NCI-H446 (cell line): Measurements from ENCODE around the gene FMNL1.
A peak's percentile ranks its signal among the peaks of the same experiment; 100 is the strongest.
"Not testable (repeated sequence)": the region's sequence is repeated elsewhere in the genome, so short reads cannot be mapped to it uniquely, and the experiment has no call there.

Experiments used
- DNase-seq, 2 experiments: peaks; one replicate each; lab custom pipeline; 2025; lab: John Stamatoyannopoulos, UW

FMNL1 gene

DNA sequence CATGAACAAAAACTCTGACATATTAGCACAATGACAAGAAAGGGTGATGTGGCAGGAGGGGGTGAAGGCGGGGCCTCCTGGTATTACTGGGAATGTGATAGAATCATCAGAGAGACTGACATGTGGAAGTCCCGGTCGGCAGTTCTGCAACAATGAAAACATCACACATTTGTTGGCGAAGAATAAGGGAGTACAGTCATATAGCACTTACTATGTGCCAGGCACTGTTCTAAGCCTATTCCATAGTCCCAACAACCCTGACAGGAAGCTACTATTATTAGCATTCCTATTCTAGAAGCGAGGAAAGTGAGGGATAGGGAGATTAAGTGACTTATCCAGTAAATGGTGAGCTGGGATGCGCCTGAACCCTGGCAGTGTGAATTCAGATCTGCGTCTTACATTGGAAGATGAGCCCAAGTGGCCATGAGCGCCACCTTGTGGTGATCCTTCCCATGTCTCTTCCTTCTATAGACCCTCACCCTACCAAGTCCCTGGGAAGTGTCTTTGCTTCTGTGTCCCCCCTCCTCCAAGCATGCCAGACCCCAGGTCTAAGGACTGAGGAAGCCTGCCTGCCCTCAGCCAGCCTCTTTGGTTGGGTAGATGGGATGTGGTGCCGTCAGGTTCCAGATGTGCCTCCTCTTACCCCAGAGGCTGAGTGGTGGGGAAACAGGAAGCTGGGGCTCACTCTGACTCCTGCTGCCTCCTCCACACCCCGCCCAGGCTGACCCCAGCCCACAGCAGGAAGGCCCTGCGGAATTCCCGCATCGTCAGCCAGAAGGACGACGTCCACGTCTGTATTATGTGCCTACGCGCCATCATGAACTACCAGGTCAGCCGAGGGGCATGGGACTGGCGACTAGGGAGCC lies 14.0 kb downstream of the FMNL1 start:
- DNase-seq, result peak; percentile 13 to 63

DNA sequence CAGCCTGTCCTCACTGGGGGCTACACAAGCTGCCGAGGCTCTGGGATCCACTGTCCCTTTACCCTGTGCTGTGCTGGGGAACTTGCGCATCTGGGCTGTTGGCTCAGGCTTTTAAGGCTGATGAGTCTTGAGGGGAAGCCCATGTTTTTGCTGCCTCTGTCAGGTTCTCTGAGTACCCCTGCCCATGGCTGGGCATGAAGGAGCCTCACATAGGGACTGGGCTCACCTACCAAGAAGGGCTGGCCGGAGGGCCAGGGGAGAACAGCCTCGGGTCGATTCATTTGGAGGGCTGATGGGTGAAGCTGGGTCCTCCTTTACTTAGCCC lies 14.6 kb downstream of the FMNL1 start:
- DNase-seq, result no peak

GRCh38 chr17:45237686-45238085 lies 16.0 kb downstream of the FMNL1 start:
- DNase-seq, result no peak

DNA sequence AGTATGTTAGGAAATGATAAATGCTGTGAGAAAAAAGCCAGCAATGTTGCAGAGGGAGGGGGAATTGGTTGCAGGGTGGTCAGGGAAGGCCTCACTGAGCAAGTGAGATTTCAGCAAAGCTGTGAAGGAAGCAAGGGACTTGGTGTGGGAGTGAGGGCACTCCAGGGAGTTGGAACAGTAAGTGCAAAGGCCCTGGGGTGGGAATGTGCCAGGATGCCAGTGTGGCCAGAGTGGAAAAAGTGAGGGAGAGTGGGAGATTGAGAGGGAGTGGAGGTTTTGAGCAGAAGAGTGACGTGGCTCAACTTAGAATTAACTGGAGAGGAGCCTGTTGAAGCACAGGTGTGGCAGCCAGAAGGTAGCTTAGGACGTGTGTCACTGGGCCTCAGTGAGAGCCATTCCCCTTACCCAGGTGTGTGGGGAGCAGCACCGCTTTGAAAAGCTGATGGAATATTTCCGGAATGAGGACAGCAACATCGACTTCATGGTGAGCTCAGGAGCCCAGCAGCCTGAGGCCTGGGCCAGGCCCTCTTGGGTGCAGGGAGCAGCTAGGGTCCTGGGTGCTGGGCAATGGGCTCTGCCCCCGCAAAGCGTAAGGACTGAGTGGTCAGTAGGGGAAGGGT lies 16.6 kb downstream of the FMNL1 start:
- DNase-seq, result no peak

GRCh38 chr17:45240905-45241327 lies 19.2 kb downstream of the FMNL1 start:
- DNase-seq, result no peak

GRCh38 chr17:45241328-45242028 lies 19.8 kb downstream of the FMNL1 start:
- no peak for DNase-seq

- no peak for DNase-seq
Measured at GRCh38 chr17:45242029-45242414, 20.3 kb downstream of the FMNL1 start.

DNA sequence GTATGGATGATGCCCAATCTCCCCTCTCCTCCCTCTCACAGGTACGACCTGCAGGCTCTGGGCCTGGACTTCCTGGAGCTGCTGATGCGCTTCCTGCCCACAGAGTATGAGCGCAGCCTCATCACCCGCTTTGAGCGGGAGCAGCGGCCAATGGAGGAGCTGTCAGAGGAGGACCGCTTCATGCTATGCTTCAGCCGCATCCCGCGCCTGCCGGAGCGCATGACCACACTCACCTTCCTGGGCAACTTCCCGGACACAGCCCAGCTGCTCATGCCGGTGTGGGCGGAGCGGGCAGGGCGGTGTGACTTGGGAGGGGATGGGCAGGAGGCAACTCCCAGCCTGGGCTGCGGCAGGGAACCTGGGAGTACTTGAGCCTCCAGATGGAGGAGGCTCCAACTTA lies 22.1 kb downstream of the FMNL1 start:
- DNase-seq, result no peak

- DNase-seq, result no peak
Measured at GRCh38 chr17:45244725-45245656, 23.3 kb downstream of the FMNL1 start.

- no peak for DNase-seq
Measured at GRCh38 chr17:45246338-45246737, 24.7 kb downstream of the FMNL1 start.

DNA sequence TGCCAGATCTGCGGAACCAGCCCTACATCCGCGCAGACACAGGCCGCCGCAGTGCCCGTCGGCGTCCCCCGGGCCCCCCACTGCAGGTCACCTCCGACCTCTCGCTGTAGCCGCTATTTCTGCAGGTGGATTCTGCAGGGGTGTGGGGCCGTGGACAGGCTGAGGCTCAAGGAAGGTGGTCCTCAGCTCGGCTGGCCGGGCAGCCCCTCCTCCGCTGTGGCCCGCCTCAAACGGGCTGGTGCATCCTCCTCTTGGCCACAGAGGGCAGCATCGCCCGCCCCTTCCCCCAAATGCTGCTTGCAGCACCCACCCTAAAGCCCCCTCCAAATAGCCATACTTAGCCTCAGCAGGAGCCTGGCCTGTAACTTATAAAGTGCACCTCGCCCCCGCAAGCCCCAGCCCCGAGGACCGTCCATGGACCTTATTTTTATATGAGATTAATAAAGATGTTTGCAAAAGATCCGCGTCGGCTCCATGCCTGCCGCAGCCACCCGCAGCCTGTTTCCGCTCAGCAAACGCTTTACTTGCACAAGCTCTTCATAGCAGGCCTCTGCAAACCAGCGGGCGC lies 25.3 kb downstream of the FMNL1 start:
- DNase-seq, result no peak

DNA sequence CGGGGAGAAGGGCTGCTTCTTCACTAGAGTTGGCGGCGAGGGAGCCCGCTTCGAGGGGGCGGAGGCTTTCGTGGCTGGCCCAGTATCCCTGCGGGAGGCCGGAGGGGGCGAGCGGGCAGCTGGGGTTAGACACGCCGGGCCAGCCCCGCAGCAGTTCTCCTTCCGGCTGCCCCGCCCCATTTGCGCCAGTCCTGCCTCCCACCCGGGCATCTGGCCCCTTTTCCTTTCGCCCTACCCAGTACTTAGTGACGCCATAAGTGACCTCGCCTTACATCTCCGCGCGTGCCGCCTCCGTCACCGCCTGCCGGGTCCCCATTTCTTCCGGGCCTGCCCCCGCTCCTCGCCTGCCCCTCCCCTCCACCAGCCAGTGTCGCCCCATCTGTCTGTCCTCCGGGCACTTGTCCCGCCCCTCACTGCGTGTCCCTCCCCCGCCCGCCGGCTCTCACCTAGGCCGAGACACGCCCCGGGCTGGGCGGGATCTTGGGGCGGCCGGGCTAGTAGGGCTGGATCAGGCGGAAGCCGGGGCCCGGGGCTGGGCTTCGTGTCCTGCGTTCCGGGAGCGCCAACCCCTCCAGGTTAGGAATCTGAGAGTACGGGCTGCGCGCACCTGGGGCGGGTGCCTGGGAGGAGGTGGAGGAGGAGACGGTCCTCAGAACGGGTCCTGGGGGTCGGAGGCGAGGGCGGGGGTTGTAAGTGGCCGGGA lies 25.9 kb downstream of the FMNL1 start:
- peak; percentile 80 to 91 for DNase-seq

DNA sequence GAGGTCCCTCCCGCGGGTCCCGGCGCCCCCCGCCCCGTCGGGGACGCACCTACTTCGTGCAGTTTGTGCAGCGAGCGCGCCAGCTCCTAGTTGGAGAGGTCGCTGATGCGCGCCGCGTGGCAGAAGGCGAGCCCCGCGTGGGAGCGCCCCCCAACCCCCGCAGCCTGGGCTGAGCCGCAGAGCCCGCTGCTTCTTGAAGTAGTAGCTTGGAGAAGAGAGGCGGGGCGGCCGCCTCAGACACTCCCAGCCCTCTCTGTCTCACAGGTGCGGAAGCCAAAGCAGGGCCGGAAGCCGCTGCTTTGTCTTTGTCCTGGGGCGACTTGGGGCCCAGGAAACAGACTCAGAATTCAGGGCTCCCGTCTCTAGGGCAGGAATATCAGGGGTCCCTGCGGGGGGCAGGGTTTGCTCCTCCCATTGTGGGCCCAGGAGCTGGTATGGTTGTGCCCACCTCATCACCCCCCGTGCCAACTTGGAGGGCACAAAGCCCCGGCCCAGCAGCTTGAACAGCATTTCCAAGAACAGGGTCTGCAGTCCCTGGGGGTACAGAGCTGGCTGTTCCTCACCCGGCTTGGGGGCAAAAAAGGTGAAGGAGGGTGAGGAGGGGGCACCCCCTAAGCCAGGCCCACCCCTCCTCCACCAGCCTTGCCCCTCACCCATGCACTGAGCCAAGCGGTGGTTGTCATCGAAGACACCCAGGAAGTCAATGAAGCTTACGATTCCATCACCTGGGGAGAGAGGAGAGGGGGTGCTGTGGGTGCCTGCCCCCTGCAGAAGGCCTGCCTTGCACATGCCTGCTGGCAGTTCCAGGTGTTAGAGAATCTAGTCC lies 26.7 kb downstream of the FMNL1 start:
- DNase-seq, result no peak

- DNase-seq, result no peak
Measured at GRCh38 chr17:45251931-45252330, 30.2 kb downstream of the FMNL1 start.

DNA sequence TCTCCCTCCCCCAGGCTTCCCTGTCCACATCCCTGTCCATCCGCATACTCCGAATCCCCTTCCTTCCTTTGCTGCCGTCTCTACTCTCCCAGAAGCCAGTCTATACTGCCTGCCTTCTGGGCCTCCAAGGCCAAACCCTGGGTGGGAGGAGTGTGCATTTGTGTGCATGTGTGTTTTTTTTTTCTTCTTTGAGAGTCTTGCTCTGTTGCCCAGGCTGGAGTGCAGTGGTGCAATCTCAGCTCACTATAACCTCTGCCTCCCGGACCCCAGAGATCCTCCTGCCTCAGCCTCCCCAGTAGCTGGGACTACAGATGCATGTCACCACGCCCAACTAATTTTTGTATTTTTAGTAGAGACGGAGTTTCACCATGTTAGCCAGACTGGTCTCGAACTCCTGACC lies 31.6 kb downstream of the FMNL1 start:
- not testable (repeated sequence) for DNase-seq

GRCh38 chr17:45253879-45254278 lies 32.2 kb downstream of the FMNL1 start:
- no peak for DNase-seq

GRCh38 chr17:45255358-45255757 lies 33.7 kb downstream of the FMNL1 start:
- no peak for DNase-seq

- DNase-seq, result no peak
Measured at GRCh38 chr17:45256114-45256966, 34.7 kb downstream of the FMNL1 start.

GRCh38 chr17:45257115-45257514 lies 35.4 kb downstream of the FMNL1 start:
- DNase-seq, result no peak
